Body of pancreas (tissue), 4 donors: ENCODE results near the gene LRRN3. TPM values are rescaled to one million over a fixed set of nuclear protein-coding genes. Genes with fewer than 3 reads are reported as not detected.

Experiments
- ATAC-seq: fragments of 150-250 bp; one replicate; pipeline ENCODE4 v1.9.1; 2016
- DNase-seq, 4 donors: peaks; one replicate each; pipeline ENCODE4 v3.0.0-alpha.2; 2019
- H3K27ac ChIP-seq, 4 donors: fragments of 200-600 bp; sonication (generic); 1 replicate in 3 of 4; 2 replicates in 1 of 4; pipeline versions ENCODE4 v1.5.1 to v1.6.1; 2016 to 2019; ENCODE audit warnings: mild to moderate bottlenecking in 1 of 4, mixed read lengths in 1 of 4, moderate library complexity in 1 of 4
- H3K27me3 ChIP-seq, 2 donors: fragments of 200-600 bp; sonication (generic); one replicate each; pipeline ENCODE4 v1.6.0; 2016; ENCODE audit warnings: mild to moderate bottlenecking in 1 of 2
- H3K36me3 ChIP-seq, 2 donors: fragments of 200-600 bp; sonication (generic); replicated peaks in 1 of 2; 2 replicates each; pipeline ENCODE4 v1.5.1; 2016; ENCODE audit warnings: low read depth in 2 of 2; ENCODE audit not compliant: insufficient read depth in 1 of 2
- H3K4me1 ChIP-seq: fragments of 200-600 bp; sonication (generic); one replicate; pipeline ENCODE4 v1.6.0; 2016
- H3K4me3 ChIP-seq, 2 donors: fragments of 200-600 bp; sonication (generic); 1 replicate in 1 of 2; 2 replicates in 1 of 2; pipeline ENCODE4 v1.5.1; 2016 to 2019
- H3K9me3 ChIP-seq, 3 donors: fragments of 200-600 bp; sonication (generic); 1 replicate in 2 of 3; 2 replicates in 1 of 3; pipeline ENCODE4 v1.5.1; 2016
- POLR2A ChIP-seq, 3 donors: fragments of 450-650 bp; IDR thresholded peaks; one replicate each; pipeline ENCODE4 v1.6.1; 2016; ENCODE audit warnings: antibody characterized with exemption in 3 of 3, mild to moderate bottlenecking in 2 of 3
- WGBS, 2 donors: methylation state at CpG; one replicate each; pipeline ENCODE4 v1.1.5; 2017; 5-methylcytosine and 5-hydroxymethylcytosine counted together
- intact Hi-C: fragments of 100-400 bp; cut with DNase I; formaldehyde crosslinking; loops from one replicate; pipeline ENCODE4 v1.15.1; 2023
- total RNA-seq, 2 donors: library from RNA; depleted of rRNA; stranded (reverse); fragments of >200 nt; gene quantifications; one replicate each; pipeline ENCODE4 v1.1.0, GENCODE V29; 2016
- TF ChIP-seq, protein P1 (sequence below), 7 experiments: fragments of 450-650 bp in 4 of 7; fragments of 200-600 bp in 3 of 7; sonication (generic) in 3 of 7; IDR thresholded peaks; one replicate each; pipeline ENCODE4 v1.5.1; 2016 to 2019; ENCODE audit warnings: antibody characterized with exemption in 7 of 7

LRRN3 gene
- total RNA-seq, 2 donors from 2014 or later, result 0.26 to 2.6 TPM

- DNase-seq, result no peak
- 97 to 98% methylated on average over 2 of the region's 2 CpGs for WGBS, 2 donors
Measured at GRCh38 chr7:111145472-111145871, 54.5 kb downstream of the LRRN3 start.

GRCh38 chr7:111146136-111146535 is 55.2 kb downstream of the LRRN3 start:
- DNase-seq, result no peak
- H3K36me3 ChIP-seq, result no peaks in the 10 kb centered on the region
- H3K4me3 ChIP-seq, result no peak overlapping the region
- H3K27me3 ChIP-seq, result no peaks in the 10 kb centered on the region
- TF ChIP-seq POLR2A (IDR thresholded peaks at IDR 0.05), result no peak
- TF ChIP-seq, protein P1, sequence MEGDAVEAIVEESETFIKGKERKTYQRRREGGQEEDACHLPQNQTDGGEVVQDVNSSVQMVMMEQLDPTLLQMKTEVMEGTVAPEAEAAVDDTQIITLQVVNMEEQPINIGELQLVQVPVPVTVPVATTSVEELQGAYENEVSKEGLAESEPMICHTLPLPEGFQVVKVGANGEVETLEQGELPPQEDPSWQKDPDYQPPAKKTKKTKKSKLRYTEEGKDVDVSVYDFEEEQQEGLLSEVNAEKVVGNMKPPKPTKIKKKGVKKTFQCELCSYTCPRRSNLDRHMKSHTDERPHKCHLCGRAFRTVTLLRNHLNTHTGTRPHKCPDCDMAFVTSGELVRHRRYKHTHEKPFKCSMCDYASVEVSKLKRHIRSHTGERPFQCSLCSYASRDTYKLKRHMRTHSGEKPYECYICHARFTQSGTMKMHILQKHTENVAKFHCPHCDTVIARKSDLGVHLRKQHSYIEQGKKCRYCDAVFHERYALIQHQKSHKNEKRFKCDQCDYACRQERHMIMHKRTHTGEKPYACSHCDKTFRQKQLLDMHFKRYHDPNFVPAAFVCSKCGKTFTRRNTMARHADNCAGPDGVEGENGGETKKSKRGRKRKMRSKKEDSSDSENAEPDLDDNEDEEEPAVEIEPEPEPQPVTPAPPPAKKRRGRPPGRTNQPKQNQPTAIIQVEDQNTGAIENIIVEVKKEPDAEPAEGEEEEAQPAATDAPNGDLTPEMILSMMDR (IDR thresholded peaks at IDR 0.05), result no peak
- no peak for ATAC-seq
- intact Hi-C loops, result no loop called here
- no peaks in the 10 kb centered on the region for H3K4me1 ChIP-seq
- no peaks in the 10 kb centered on the region for H3K9me3 ChIP-seq
- no peak overlapping the region for H3K27ac ChIP-seq

More at GRCh38 chr7:111145472-111145871, 54.5 kb downstream of the LRRN3 start:
- H3K36me3 ChIP-seq, result no peaks in the 10 kb centered on the region
- H3K4me1 ChIP-seq, result no peaks in the 10 kb centered on the region
- no peak for TF ChIP-seq POLR2A (IDR thresholded peaks at IDR 0.05)
- TF ChIP-seq, protein P1 (IDR thresholded peaks at IDR 0.05), result no peak
- no peaks in the 10 kb centered on the region for H3K9me3 ChIP-seq
- no peak overlapping the region for H3K27ac ChIP-seq
- no peak for ATAC-seq
- H3K4me3 ChIP-seq, result no peak overlapping the region
- intact Hi-C loops, result no loop called here
- H3K27me3 ChIP-seq, result no peaks in the 10 kb centered on the region

DNA sequence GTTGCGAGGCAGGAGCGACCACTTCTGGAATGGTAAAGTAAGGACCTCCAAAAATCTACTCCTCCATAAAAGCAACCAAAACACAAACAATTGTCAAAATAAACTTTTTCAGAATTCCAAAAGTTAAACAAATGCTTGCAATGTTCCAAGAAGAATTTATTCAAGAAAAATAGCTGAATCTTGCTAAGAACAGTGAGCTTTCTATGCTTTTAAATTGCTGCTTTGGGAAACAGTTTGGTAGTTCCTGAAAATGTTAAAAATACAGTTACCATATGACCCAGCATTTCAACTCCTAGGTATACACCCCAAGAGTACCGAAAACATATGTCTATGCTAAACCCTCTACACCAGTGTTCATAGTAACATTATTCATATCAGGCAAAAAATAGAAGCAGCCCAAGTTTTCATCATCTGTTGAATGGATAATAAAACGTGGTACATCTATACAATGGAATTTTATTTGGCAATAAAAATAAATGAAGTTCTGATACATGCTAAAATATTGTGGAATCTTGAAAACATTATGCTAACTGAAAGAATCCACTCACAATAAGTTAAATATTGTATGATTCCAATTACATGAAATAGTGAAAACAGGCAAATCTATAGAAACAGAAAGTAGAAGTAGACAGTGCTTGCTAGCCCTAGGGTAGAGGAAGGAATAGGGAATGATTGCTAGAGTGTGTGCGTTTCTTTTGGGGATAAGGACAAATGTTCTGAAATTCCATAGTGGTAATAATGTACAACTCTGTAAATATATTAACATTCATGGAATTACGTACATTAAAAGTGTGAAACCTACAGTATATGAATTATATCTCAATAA is 57.0 kb downstream of the LRRN3 start:
- ATAC-seq, result no peak
- Histone ChIP-seq H3K4me1 (no peaks in the 10 kb centered on the region), H3K9me3 (no peaks in the 10 kb centered on the region), H3K4me3 (no peak overlapping the region), H3K27me3 (no peaks in the 10 kb centered on the region), H3K36me3 (no peaks in the 10 kb centered on the region), H3K27ac (no peak overlapping the region)
- 91 to 93% methylated on average over 6 of the region's 6 CpGs for WGBS, 2 donors
- DNase-seq, result no peak
- no peak for TF ChIP-seq POLR2A (IDR thresholded peaks at IDR 0.05)
- TF ChIP-seq, protein P1 (IDR thresholded peaks at IDR 0.05), result no peak
- intact Hi-C loops, result no loop called here

- H3K9me3 ChIP-seq, result no peaks in the 10 kb centered on the region
- intact Hi-C loops, result no loop called here
- no peaks in the 10 kb centered on the region for H3K27me3 ChIP-seq
- 93 to 94% methylated on average over 1 of the region's 1 CpG for WGBS, 2 donors
- DNase-seq (no peak), ATAC-seq (no peak)
- H3K4me3 ChIP-seq, result no peak overlapping the region
- no peaks in the 10 kb centered on the region for H3K36me3 ChIP-seq
- TF ChIP-seq POLR2A (IDR thresholded peaks at IDR 0.05), result no peak
- no peaks in the 10 kb centered on the region for H3K4me1 ChIP-seq
- no peak overlapping the region for H3K27ac ChIP-seq
Measured at GRCh38 chr7:111150709-111151108, 59.8 kb downstream of the LRRN3 start.

- no peak overlapping the region for H3K4me3 ChIP-seq
- H3K27me3 ChIP-seq, result no peaks in the 10 kb centered on the region
- DNase-seq (no peak), ATAC-seq (no peak)
- H3K27ac ChIP-seq, result no peak overlapping the region
- H3K9me3 ChIP-seq, result no peaks in the 10 kb centered on the region
- H3K4me1 ChIP-seq, result no peaks in the 10 kb centered on the region
- TF ChIP-seq POLR2A (IDR thresholded peaks at IDR 0.05), result no peak
- TF ChIP-seq, protein P1 (IDR thresholded peaks at IDR 0.05), result no peak
- intact Hi-C loops, result no loop called here
- H3K36me3 ChIP-seq, result no peaks in the 10 kb centered on the region
Measured at GRCh38 chr7:111159426-111159825, 68.5 kb downstream of the LRRN3 start.
